Gastrocnemius medialis (tissue), 4 donors: ENCODE measurements around the gene ELFN2.

Experiments used
- CTCF ChIP-seq, 5 experiments: fragments of 450-650 bp in 3 of 5; fragments of 200-600 bp in 2 of 5; sonication (generic) in 2 of 5; IDR thresholded peaks in 4 of 5; conservative IDR thresholded peaks in 1 of 5; 1 replicate in 4 of 5; 2 replicates in 1 of 5; pipeline ENCODE4 v1.5.1; 2016 to 2019; ENCODE audit warnings: antibody characterized with exemption in 5 of 5, mild to moderate bottlenecking in 3 of 5, moderate library complexity in 3 of 5
- POLR2A ChIP-seq, 2 donors: fragments of 450-650 bp; IDR thresholded peaks; one replicate each; pipeline ENCODE4 v1.6.1; 2017; ENCODE audit warnings: antibody characterized with exemption in 2 of 2, mild to moderate bottlenecking in 2 of 2, moderate library complexity in 2 of 2

GRCh38 chr22:37471727-37472417 lies 44.6 kb upstream of the ELFN2 start:
- no peak for TF ChIP-seq CTCF (IDR thresholded peaks at IDR 0.05 in 4 of 5, conservative IDR thresholded peaks at IDR 0.05 in 1 of 5)
- no peak for TF ChIP-seq POLR2A (IDR thresholded peaks at IDR 0.05)
